ENCODE measurements around the gene IRAK3.

The IRAK3 gene

GRCh38 chr12:66270613-66271012 lies 81.6 kb downstream of the IRAK3 start:
- TF ChIP-seq SIN3A (IDR thresholded peaks at IDR 0.05; ENCODE audit: borderline replicate concordance, insufficient read depth, low read length) = no peak
- TF ChIP-seq TAF1 (IDR thresholded peaks at IDR 0.05; ENCODE audit: borderline replicate concordance, insufficient read depth, low read length) = no peak
- TF ChIP-seq REST (IDR thresholded peaks at IDR 0.05; ENCODE audit: insufficient read depth in 1 of 2, low read depth in 2 of 2, low read length in 2 of 2) = no peak
- TF ChIP-seq POLR2AphosphoS5 (IDR thresholded peaks at IDR 0.05; ENCODE audit: low read depth, low read length) = no peak
- no peak for TF ChIP-seq FOXP2 (optimal IDR thresholded peaks at IDR 0.05; ENCODE audit: borderline replicate concordance, extremely low read depth, extremely low read length, insufficient read depth)

GRCh38 chr12:66272650-66273049 lies 83.6 kb downstream of the IRAK3 start:
- TF ChIP-seq SIN3A (IDR thresholded peaks at IDR 0.05; ENCODE audit: borderline replicate concordance, insufficient read depth, low read length) (no peak), POLR2AphosphoS5 (IDR thresholded peaks at IDR 0.05; ENCODE audit: low read depth, low read length) (no peak), TAF1 (IDR thresholded peaks at IDR 0.05; ENCODE audit: borderline replicate concordance, insufficient read depth, low read length) (no peak), REST (IDR thresholded peaks at IDR 0.05; ENCODE audit: insufficient read depth in 1 of 2, low read depth in 2 of 2, low read length in 2 of 2) (no peak), FOXP2 (optimal IDR thresholded peaks at IDR 0.05; ENCODE audit: borderline replicate concordance, extremely low read depth, extremely low read length, insufficient read depth) (no peak)

DNA sequence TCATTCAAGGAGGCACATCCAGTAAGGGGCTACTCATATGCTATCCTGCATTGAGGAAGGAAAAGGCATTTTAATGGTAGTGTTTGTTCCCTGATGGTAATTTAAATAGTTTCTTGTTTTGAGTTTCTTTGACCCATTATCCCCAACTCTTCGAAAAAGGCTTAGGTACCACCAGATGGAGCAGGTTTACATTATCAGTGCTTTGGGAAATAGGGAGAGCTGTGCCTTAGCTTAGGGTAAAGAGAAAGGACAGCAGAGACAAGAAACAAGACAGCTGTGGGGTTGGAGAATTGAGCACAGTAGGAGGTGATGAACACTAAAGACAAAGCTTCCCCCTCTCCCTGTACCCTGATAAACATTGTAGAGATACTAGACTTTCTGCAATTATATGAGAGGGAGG lies 84.1 kb downstream of the IRAK3 start:
- TF ChIP-seq SIN3A (IDR thresholded peaks at IDR 0.05; ENCODE audit: borderline replicate concordance, insufficient read depth, low read length) (no peak), FOXP2 (optimal IDR thresholded peaks at IDR 0.05; ENCODE audit: borderline replicate concordance, extremely low read depth, extremely low read length, insufficient read depth) (no peak), POLR2AphosphoS5 (IDR thresholded peaks at IDR 0.05; ENCODE audit: low read depth, low read length) (no peak), REST (IDR thresholded peaks at IDR 0.05; ENCODE audit: insufficient read depth in 1 of 2, low read depth in 2 of 2, low read length in 2 of 2) (no peak), TAF1 (IDR thresholded peaks at IDR 0.05; ENCODE audit: borderline replicate concordance, insufficient read depth, low read length) (no peak)

DNA sequence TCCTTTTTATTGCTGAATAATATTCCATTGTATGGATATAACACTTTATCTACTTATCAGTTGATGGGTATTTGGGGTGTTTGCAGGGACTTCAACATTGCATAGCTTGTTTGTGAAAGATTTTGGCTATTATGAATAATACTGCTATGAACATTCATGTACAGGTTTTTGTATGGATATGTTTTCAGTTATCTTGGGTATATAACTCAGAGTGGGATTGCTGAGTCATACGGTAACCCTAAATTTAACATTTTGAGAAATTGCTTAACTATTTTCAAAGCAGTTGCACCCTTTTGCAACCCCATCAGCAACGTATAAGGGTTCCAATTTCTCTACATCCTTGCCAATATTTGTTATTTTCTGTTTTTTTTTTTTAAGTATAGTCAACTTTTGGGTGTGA lies 86.0 kb downstream of the IRAK3 start:
- TF ChIP-seq TAF1 (IDR thresholded peaks at IDR 0.05; ENCODE audit: borderline replicate concordance, insufficient read depth, low read length) (no peak), FOXP2 (optimal IDR thresholded peaks at IDR 0.05; ENCODE audit: borderline replicate concordance, extremely low read depth, extremely low read length, insufficient read depth) (no peak), SIN3A (IDR thresholded peaks at IDR 0.05; ENCODE audit: borderline replicate concordance, insufficient read depth, low read length) (no peak), POLR2AphosphoS5 (IDR thresholded peaks at IDR 0.05; ENCODE audit: low read depth, low read length) (no peak), REST (IDR thresholded peaks at IDR 0.05; ENCODE audit: insufficient read depth in 1 of 2, low read depth in 2 of 2, low read length in 2 of 2) (no peak)
